Keratinocyte (primary cell): ENCODE results near the gene CCSER1. TPM values are rescaled to one million over a fixed set of nuclear protein-coding genes. Genes with fewer than 3 reads are reported as not detected.

Source experiments
- DNase-seq: peaks from one replicate; pipeline ENCODE4 v3.0.0-alpha.2; 2011; ENCODE audit warnings: low read depth, missing footprints, low spot score
- FAIRE-seq: peaks from 2 replicates; lab custom pipeline; 2011; peaks lifted over from hg19 to GRCh38; lab: Jason Lieb, UNC
- H2AFZ ChIP-seq: 2 replicates; pipeline ENCODE4 v1.6.0; 2012; ENCODE audit warnings: low read length, control low read depth, inconsistent platforms; ENCODE audit not compliant: control insufficient read depth
- H3K27ac ChIP-seq: 2 replicates; pipeline ENCODE4 v1.5.1; 2011; ENCODE audit warnings: low read length; ENCODE audit not compliant: control insufficient read depth, insufficient read depth
- H3K27me3 ChIP-seq: 3 replicates; pipeline ENCODE4 v1.6.0; 2011; ENCODE audit warnings: low read length; ENCODE audit not compliant: control insufficient read depth, insufficient read depth; ENCODE audit errors: extremely low read depth
- H3K36me3 ChIP-seq, 2 experiments: 2 replicates in 1 of 2; 3 replicates in 1 of 2; pipeline ENCODE4 v1.5.1; 2011; ENCODE audit warnings: low read length in 2 of 2, mild to moderate bottlenecking in 1 of 2; ENCODE audit not compliant: control insufficient read depth in 2 of 2, insufficient read depth in 2 of 2; ENCODE audit errors: extremely low read depth in 1 of 2
- H3K4me1 ChIP-seq: 3 replicates; pipeline ENCODE4 v1.5.1; 2011; ENCODE audit warnings: low read length; ENCODE audit not compliant: control insufficient read depth, insufficient read depth; ENCODE audit errors: extremely low read depth
- H3K4me2 ChIP-seq: 3 replicates; pipeline ENCODE4 v1.6.0; 2011; ENCODE audit warnings: low read depth, low read length; ENCODE audit not compliant: control insufficient read depth, insufficient read depth; ENCODE audit errors: extremely low read depth
- H3K4me3 ChIP-seq, 3 experiments: fragments of 200-600 bp in 1 of 3; sonication (generic) in 1 of 3; 2 replicates in 2 of 3; 3 replicates in 1 of 3; pipeline ENCODE4 v1.5.1; 2011 to 2016; ENCODE audit warnings: low read length in 3 of 3, mild to moderate bottlenecking in 3 of 3, control low read depth in 2 of 3, inconsistent platforms in 1 of 3, low read depth in 1 of 3, mixed read lengths in 1 of 3, mixed run types in 1 of 3, moderate library complexity in 1 of 3; ENCODE audit not compliant: control insufficient read depth in 2 of 3, insufficient read depth in 2 of 3; ENCODE audit errors: extremely low read depth in 1 of 3
- H3K79me2 ChIP-seq: 2 replicates; pipeline ENCODE4 v1.6.0; 2012; ENCODE audit warnings: low read length; ENCODE audit not compliant: control insufficient read depth, insufficient read depth
- H3K9ac ChIP-seq: 3 replicates; pipeline ENCODE4 v1.6.0; 2011; ENCODE audit warnings: low read length; ENCODE audit not compliant: control insufficient read depth, insufficient read depth; ENCODE audit errors: extremely low read depth
- H3K9me1 ChIP-seq: 3 replicates; pipeline ENCODE4 v1.6.0; 2011; ENCODE audit warnings: low read length; ENCODE audit not compliant: control insufficient read depth, insufficient read depth; ENCODE audit errors: extremely low read depth
- H3K9me3 ChIP-seq: 2 replicates; pipeline ENCODE4 v1.5.1; 2012; ENCODE audit warnings: low read depth, low read length; ENCODE audit not compliant: control insufficient read depth
- H4K20me1 ChIP-seq: 3 replicates; pipeline ENCODE4 v1.6.0; 2011; ENCODE audit warnings: low read length; ENCODE audit not compliant: control insufficient read depth, insufficient read depth; ENCODE audit errors: extremely low read depth
- EZH2 ChIP-seq: IDR thresholded peaks from one replicate; pipeline ENCODE4 v1.6.1; 2012; ENCODE audit warnings: inconsistent platforms, mild to moderate bottlenecking, low read length, moderate library complexity
- dilution Hi-C: fragments of 300-500 bp; cut with MboI; formaldehyde crosslinking; loops from one replicate; pipeline ENCODE4 v1.7.0; 2020; ENCODE audit warnings: low sequenced_read_pairs; ENCODE audit not compliant: extremely low pct_ligation_motif_present
- polyA plus RNA-seq, 5 experiments: library from polyadenylated mRNA; depleted of rRNA in 3 of 5; stranded (reverse) in 3 of 5; stranded (forward) in 1 of 5; unstranded in 1 of 5; fragments of >200 nt; gene quantifications; 1 replicate in 1 of 5; 2 replicates in 3 of 5; 3 replicates in 1 of 5; pipeline versions ENCODE4 v1.2.1 to v1.2.3, GENCODE V29; 2011 to 2012; ENCODE audit warnings: missing spikeins in 2 of 5, low read depth in 1 of 5, low replicate concordance in 1 of 5
- TF ChIP-seq, protein P1 (sequence below), 3 experiments: IDR thresholded peaks in 1 of 3; conservative IDR thresholded peaks in 1 of 3; optimal IDR thresholded peaks in 1 of 3; 2 replicates in 2 of 3; 3 replicates in 1 of 3; pipeline versions ENCODE3 to v1.5.1; 2011; ENCODE audit warnings: low read length in 3 of 3, mild to moderate bottlenecking in 3 of 3, moderate library complexity in 2 of 3, control low read depth in 1 of 3, inconsistent platforms in 1 of 3; ENCODE audit not compliant: insufficient read depth in 2 of 3; ENCODE audit errors: extremely low read depth in 1 of 3

The CCSER1 gene
- polyA plus RNA-seq, 1 donor (not counting 4 experiments of a cell fraction or from before 2014, with no cell fraction given), result 1.2 TPM

- H3K4me3 ChIP-seq, result no peak overlapping the region
- no peak overlapping the region for H2AFZ ChIP-seq
- H3K9me3 ChIP-seq, result no peaks in the 10 kb centered on the region
- no peaks in the 10 kb centered on the region for H3K36me3 ChIP-seq
- dilution Hi-C loops, result no loop called here
- no peak for TF ChIP-seq EZH2
- H3K9me1 ChIP-seq, result no peaks in the 10 kb centered on the region
- H3K27ac ChIP-seq, result no peak overlapping the region
- no peak overlapping the region for H3K9ac ChIP-seq
- no peak for DNase-seq
- no peaks in the 10 kb centered on the region for H4K20me1 ChIP-seq
- no peaks in the 10 kb centered on the region for H3K4me1 ChIP-seq
- FAIRE-seq, result no peak
- H3K4me2 ChIP-seq, result no peak overlapping the region
- H3K27me3 ChIP-seq, result no peaks in the 10 kb centered on the region
- no peaks in the 10 kb centered on the region for H3K79me2 ChIP-seq
Measured at GRCh38 chr4:90977726-90978125, 850.5 kb downstream of the CCSER1 start.

GRCh38 chr4:90979556-90979955 lies 852.4 kb downstream of the CCSER1 start:
- FAIRE-seq (no peak), DNase-seq (no peak)
- Histone ChIP-seq H3K27ac (no peak overlapping the region), H3K36me3 (no peaks in the 10 kb centered on the region), H4K20me1 (no peaks in the 10 kb centered on the region), H2AFZ (no peak overlapping the region), H3K4me3 (no peak overlapping the region), H3K79me2 (no peaks in the 10 kb centered on the region), H3K4me2 (no peak overlapping the region), H3K4me1 (no peaks in the 10 kb centered on the region), H3K9me1 (no peaks in the 10 kb centered on the region), H3K27me3 (no peaks in the 10 kb centered on the region), H3K9me3 (no peaks in the 10 kb centered on the region), H3K9ac (no peak overlapping the region)
- no peak for TF ChIP-seq EZH2
- TF ChIP-seq, protein P1, sequence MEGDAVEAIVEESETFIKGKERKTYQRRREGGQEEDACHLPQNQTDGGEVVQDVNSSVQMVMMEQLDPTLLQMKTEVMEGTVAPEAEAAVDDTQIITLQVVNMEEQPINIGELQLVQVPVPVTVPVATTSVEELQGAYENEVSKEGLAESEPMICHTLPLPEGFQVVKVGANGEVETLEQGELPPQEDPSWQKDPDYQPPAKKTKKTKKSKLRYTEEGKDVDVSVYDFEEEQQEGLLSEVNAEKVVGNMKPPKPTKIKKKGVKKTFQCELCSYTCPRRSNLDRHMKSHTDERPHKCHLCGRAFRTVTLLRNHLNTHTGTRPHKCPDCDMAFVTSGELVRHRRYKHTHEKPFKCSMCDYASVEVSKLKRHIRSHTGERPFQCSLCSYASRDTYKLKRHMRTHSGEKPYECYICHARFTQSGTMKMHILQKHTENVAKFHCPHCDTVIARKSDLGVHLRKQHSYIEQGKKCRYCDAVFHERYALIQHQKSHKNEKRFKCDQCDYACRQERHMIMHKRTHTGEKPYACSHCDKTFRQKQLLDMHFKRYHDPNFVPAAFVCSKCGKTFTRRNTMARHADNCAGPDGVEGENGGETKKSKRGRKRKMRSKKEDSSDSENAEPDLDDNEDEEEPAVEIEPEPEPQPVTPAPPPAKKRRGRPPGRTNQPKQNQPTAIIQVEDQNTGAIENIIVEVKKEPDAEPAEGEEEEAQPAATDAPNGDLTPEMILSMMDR (optimal IDR thresholded peaks at IDR 0.05 in 1 of 3, IDR thresholded peaks at IDR 0.05 in 1 of 3, conservative IDR thresholded peaks at IDR 0.05 in 1 of 3; ENCODE audit: extremely low read depth in 1 of 3, insufficient read depth in 2 of 3, low read length in 3 of 3), result no peak
- dilution Hi-C loops, result no loop called here

GRCh38 chr4:90982813-90983212 lies 855.6 kb downstream of the CCSER1 start:
- Histone ChIP-seq H2AFZ (no peak overlapping the region), H3K27me3 (no peaks in the 10 kb centered on the region), H3K4me1 (no peaks in the 10 kb centered on the region), H3K4me3 (no peak overlapping the region), H3K4me2 (no peak overlapping the region), H3K79me2 (no peaks in the 10 kb centered on the region), H3K9me3 (no peaks in the 10 kb centered on the region), H3K36me3 (no peaks in the 10 kb centered on the region), H3K27ac (no peak overlapping the region), H4K20me1 (no peaks in the 10 kb centered on the region), H3K9me1 (no peaks in the 10 kb centered on the region), H3K9ac (no peak overlapping the region)
- DNase-seq, result no peak
- dilution Hi-C loops, result no loop called here
- FAIRE-seq, result no peak
- TF ChIP-seq, protein P1 (optimal IDR thresholded peaks at IDR 0.05 in 1 of 3, IDR thresholded peaks at IDR 0.05 in 1 of 3, conservative IDR thresholded peaks at IDR 0.05 in 1 of 3; ENCODE audit: extremely low read depth in 1 of 3, insufficient read depth in 2 of 3, low read length in 3 of 3), result no peak
- no peak for TF ChIP-seq EZH2
